GM12878 (cell line): ENCODE measurements around the gene ZNF407.

Experiments used
- CBX5 ChIP-seq: sonication (generic); IDR thresholded peaks from 2 replicates; pipeline ENCODE4 v1.6.1; 2016; ENCODE audit warnings: low read depth, moderate library complexity, mild to moderate bottlenecking, inconsistent platforms
- CUX1 ChIP-seq: IDR thresholded peaks from 2 replicates; pipeline ENCODE4 v1.6.1; 2012; ENCODE audit warnings: improper control_type of control experiment, low read depth, low read length; ENCODE audit not compliant: insufficient replicate concordance
- GABPA ChIP-seq: IDR thresholded peaks from 2 replicates; pipeline ENCODE4 v1.6.1; 2014; ENCODE audit warnings: antibody characterized with exemption, low read depth, mild to moderate bottlenecking, inconsistent platforms
- HCFC1 ChIP-seq: fragments of 150-350 bp; IDR thresholded peaks from 2 replicates; pipeline ENCODE4 v1.6.1; 2014; ENCODE audit warnings: low read length
- HDAC2 ChIP-seq: fragments of 200-600 bp; sonication (generic); IDR thresholded peaks from 2 replicates; pipeline ENCODE4 v1.6.1; 2017
- IRF3 ChIP-seq: fragments of 450-650 bp; IDR thresholded peaks from 2 replicates; pipeline ENCODE4 v1.6.1; 2014; ENCODE audit warnings: mild to moderate bottlenecking
- MXI1 ChIP-seq: fragments of 150-350 bp; IDR thresholded peaks from 2 replicates; pipeline ENCODE4 v1.6.1; 2011; ENCODE audit warnings: low read depth, mild to moderate bottlenecking, inconsistent platforms, low read length, improper control_type of control experiment
- POLR2A ChIP-seq: IDR thresholded peaks from 2 replicates; pipeline ENCODE4 v1.6.1; 2011; ENCODE audit warnings: low read depth, mild to moderate bottlenecking, low read length
- TAF1 ChIP-seq: IDR thresholded peaks from 2 replicates; pipeline ENCODE4 v1.6.1; 2011; ENCODE audit warnings: mild to moderate bottlenecking, low read depth, low read length, borderline replicate concordance
- ZBED1 ChIP-seq: IDR thresholded peaks from 2 replicates; pipeline ENCODE4 v1.6.1; 2016; ENCODE audit warnings: borderline replicate concordance
- ZNF274 ChIP-seq: IDR thresholded peaks from one replicate; pipeline ENCODE4 v1.8.0; 2011; ENCODE audit not compliant: insufficient read length, insufficient read depth
- ZNF384 ChIP-seq: IDR thresholded peaks from 2 replicates; pipeline ENCODE4 v1.6.1; 2012; ENCODE audit warnings: low read depth, mild to moderate bottlenecking, low read length, improper control_type of control experiment, borderline replicate concordance
- TF ChIP-seq, protein P1 (sequence below), 3 experiments: IDR thresholded peaks in 2 of 3; conservative IDR thresholded peaks in 1 of 3; 2 replicates each; pipeline ENCODE4 v1.5.1; 2011; ENCODE audit warnings: low read depth in 3 of 3, low read length in 3 of 3, mild to moderate bottlenecking in 3 of 3, control low read depth in 2 of 3, moderate library complexity in 2 of 3, inconsistent platforms in 1 of 3, mixed read lengths in 1 of 3; ENCODE audit not compliant: control insufficient read depth in 2 of 3, insufficient read depth in 1 of 3; ENCODE audit errors: extremely low read depth in 1 of 3

GRCh38 chr18:74906184-74906583, 308.5 kb downstream of the ZNF407 start:
- TF ChIP-seq CUX1, result no peak
- TF ChIP-seq, protein P1, sequence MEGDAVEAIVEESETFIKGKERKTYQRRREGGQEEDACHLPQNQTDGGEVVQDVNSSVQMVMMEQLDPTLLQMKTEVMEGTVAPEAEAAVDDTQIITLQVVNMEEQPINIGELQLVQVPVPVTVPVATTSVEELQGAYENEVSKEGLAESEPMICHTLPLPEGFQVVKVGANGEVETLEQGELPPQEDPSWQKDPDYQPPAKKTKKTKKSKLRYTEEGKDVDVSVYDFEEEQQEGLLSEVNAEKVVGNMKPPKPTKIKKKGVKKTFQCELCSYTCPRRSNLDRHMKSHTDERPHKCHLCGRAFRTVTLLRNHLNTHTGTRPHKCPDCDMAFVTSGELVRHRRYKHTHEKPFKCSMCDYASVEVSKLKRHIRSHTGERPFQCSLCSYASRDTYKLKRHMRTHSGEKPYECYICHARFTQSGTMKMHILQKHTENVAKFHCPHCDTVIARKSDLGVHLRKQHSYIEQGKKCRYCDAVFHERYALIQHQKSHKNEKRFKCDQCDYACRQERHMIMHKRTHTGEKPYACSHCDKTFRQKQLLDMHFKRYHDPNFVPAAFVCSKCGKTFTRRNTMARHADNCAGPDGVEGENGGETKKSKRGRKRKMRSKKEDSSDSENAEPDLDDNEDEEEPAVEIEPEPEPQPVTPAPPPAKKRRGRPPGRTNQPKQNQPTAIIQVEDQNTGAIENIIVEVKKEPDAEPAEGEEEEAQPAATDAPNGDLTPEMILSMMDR (IDR thresholded peaks at IDR 0.05 in 2 of 3, conservative IDR thresholded peaks at IDR 0.05 in 1 of 3; ENCODE audit: control insufficient read depth in 2 of 3, extremely low read depth in 1 of 3, insufficient read depth in 1 of 3, low read depth in 3 of 3, low read length in 3 of 3), result no peak
- TF ChIP-seq IRF3, result no peak
- TF ChIP-seq MXI1, result no peak
- no peak for TF ChIP-seq TAF1
- TF ChIP-seq CBX5, result no peak
- TF ChIP-seq POLR2A, result no peak
- TF ChIP-seq ZNF274, result no peak
- no peak for TF ChIP-seq ZNF384
- no peak for TF ChIP-seq HCFC1
- TF ChIP-seq GABPA, result no peak
- no peak for TF ChIP-seq ZBED1
- TF ChIP-seq HDAC2, result no peak
